Stimulated activated CD8-positive, alpha-beta memory T cell treated with anti-CD3 and anti-CD28 coated beads, Interleukin-7, amount 100 ng/mL, for 1 hour (primary cell): ENCODE measurements around the gene SOS1.

Source experiments
- DNase-seq, 2 donors: peaks; one replicate each; pipeline ENCODE4 v3.0.0-alpha.2; 2020; ENCODE audit warnings: low read depth in 2 of 2

The SOS1 gene

GRCh38 chr2:39024833-39025232 is 96.0 kb downstream of the SOS1 start:
- no peak for DNase-seq

DNA sequence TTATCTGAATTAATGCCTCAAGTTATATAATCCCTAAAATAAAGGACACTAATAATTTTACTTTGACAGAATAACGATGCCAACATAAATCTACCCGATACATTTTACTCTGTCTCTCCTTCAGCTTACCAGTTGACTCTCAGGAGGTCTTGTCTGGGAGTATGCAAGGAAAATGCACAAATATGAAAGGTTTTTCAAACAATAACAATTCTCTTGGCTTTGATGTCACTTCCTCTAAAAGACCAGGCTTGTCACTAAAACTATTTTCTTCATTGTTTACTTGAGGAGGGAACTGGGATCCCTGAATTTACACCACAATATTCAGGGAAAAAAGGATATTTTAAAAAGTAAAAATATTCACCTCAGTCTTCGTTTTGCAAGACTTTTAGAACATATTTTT is 97.2 kb downstream of the SOS1 start:
- DNase-seq: no peak

GRCh38 chr2:39022642-39023235 is 98.1 kb downstream of the SOS1 start:
- DNase-seq: no peak

DNA sequence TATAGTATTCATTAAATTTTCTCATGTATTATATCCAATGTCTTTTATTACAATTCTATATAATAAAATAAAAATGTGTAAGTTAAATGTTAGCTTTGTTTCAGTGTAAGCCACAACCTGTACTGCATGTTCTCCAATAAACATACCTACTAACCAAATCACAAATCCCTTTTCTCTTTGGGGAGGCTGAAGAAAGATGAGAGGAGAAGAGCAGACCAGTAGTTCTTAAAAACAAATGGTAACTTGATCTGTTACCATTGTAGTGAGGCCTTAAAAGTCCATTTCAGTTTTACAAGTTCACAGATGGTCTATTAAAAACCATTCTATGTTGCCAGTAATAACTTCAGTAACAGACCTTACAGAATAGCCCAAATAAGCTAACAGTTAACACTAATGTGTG is 100.5 kb downstream of the SOS1 start:
- no peak for DNase-seq

DNA sequence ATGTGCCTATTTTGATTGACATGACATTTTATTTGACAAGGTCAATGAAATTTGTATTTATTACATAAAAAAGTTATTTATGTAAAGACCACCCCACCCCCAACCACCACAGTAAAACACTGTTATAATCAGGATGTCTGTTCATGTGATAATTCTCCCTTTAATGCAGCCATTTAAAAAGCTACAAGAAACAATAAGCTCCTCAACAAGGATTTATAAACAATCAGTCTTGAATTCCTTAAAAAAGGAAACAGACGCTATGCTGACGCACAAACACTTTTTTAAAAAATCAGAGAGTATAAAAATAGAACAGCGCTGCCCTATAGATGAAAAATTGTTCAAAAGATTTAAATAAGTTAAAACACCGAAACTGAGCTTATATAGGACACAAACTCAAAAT is 102.2 kb downstream of the SOS1 start:
- no peak for DNase-seq

GRCh38 chr2:39017334-39017733 is 103.5 kb downstream of the SOS1 start:
- no peak for DNase-seq

- no peak for DNase-seq
Observed at GRCh38 chr2:39015424-39015823, 105.4 kb downstream of the SOS1 start.

DNA sequence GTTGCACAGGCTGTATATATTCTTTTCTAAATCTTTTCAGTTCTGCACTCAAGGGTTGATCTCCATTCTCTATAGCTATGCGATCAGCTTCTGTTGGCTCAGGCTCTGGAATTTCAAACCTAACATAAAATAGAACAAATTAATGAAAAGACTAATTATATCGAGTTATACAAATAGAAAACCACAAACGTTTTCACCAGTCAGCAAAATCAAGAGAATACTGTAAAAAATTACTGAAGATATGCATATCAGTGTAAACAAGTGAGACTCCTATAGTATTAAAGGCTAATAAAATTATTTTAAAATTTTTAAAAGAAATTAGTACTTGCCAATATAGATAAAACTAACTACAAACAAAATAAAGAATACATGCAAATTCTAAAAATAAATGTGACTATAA is 107.0 kb downstream of the SOS1 start:
- DNase-seq: no peak

DNA sequence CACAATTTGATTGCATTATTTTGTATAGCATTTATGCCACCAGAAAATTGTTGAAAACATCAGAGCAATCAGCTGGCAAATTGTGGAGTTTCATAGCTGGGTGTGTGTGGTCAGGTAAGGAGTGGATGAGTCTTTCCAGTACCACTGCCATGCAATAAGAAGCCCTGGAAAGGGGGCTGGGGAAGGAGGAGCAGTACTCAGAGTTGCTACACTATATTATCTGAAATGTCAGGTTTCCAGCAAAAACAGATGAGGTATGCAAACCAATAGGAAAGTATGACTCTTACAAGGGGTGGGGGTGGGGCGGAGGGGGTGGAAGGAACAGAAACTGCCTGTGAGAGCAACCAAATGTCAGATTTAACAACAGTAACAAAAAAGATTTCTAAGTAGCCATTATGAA is 112.2 kb downstream of the SOS1 start:
- DNase-seq: no peak

DNA sequence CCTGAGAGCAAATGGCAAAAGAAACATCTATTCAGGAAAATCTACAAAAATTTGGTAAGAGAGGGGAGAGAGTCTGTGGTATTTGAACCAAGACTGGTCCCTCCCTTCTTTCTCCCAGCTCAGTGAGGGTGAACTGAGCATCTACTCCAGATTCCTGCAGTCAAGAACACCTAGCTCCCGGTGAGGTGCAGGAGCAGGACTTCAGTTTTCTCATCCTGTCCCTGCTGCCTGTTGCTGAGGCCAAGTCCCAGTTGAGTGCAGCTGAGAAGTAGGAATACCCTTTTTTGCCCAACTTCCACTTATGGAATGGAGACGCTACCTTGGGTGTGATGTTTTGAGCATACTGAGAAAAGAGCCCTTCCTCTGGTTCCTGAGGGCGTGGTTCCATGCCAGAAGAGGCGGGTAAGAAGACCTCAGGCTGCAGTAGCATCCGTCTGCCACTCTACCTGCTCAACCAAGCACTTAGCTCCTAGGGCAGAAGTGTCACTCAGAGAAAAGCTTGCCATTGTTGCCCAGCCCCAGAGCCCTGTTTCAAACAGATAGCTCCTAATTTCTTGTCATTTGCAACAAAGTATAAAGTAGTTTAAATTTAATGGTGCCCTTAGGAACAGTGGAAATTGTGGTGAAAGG is 112.9 kb downstream of the SOS1 start:
- no peak for DNase-seq

DNA sequence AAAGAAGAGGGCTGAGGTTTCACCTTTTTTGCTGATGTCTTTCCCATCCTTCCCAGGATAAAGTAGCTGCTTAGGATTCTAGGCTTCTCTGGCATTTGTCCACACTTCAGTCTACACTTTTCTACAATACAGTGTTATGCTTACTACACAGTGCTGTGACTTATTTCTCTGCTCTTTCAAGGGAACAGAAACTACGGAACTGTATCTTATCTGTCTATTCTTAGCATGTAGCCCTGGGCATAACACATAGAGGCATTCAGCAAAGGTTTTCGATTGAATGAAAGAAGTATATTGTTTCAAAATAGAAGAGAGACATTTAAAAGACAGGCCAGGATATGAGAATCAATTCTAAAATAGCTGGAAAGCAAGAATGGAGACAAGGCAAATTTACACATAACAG is 120.3 kb downstream of the SOS1 start:
- DNase-seq: no peak

DNA sequence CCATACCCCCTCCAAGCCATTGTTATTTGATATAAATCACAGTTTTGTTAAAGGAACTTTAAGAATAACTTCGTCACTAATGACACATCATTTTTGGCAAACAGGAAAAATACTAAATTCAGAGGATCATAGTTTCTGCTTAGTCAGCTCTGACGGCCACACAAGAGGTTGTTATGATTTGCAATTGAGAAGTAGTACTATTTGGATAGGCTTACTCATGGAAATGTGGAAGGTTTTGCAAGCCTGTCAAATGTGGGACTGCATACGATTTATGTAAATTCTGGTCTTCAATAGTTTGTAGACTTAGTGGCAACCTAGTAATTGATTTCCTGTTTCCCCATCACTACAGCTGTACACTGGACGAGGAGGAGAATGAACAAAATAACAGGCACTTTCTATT is 123.1 kb downstream of the SOS1 start:
- no peak for DNase-seq

DNA sequence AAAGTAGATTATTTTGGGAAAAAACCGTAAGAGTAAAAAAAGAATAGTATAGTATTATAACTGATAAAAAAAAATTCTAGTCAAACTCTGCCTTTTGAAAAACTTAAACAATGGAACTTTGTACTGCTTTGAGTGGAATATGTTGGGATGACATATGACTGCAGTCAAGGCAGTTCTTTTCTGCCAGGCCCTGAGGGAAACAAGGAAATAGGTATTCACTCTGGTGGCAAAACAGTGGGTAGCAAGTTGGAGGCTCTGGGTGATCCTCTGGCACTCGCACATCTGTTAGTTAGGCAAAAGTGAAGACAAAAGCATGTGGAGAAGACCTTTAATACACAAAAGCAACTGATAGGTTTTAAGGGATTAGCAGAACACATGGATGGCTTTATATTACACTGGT is 129.0 kb downstream of the SOS1 start:
- DNase-seq: no peak

DNA sequence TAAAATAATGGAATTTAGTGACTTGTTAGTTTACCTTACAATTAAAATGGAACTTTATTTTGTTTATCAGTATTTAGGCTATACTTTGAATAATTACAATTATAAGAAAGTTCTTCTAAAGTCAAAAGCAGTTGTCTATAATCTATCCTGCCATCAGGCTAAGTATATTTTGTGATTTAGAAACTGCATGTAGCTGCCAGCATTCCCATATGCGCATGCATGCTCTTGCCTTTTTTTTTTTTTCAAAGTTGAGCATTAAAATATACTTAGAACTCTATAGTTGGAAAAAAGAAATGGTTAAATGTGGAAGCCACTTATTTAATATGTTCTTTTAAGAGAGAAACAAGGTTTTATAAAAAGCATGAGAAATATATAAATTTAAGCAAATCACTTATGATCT is 132.1 kb downstream of the SOS1 start:
- no peak for DNase-seq

DNA sequence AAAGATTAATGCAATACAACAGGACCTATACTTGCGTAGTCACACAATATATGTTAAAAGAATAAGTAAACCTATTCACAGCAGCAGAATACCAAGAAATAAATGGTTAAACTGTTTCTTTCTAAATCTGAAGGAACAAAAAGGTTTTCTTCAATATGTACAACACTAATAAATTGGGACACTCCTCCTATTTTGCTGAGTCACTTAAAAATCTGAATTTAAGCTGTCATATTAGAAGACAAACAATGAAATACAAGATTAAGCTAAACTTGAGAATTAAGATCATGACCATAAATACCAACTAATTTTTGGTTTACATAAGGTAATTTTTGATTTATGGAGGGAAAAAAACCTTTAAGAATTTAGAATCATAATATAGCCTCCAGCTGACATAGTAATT is 138.4 kb downstream of the SOS1 start:
- DNase-seq: no peak

GRCh38 chr2:38981670-38982357 is 139.0 kb downstream of the SOS1 start:
- no peak for DNase-seq

DNA sequence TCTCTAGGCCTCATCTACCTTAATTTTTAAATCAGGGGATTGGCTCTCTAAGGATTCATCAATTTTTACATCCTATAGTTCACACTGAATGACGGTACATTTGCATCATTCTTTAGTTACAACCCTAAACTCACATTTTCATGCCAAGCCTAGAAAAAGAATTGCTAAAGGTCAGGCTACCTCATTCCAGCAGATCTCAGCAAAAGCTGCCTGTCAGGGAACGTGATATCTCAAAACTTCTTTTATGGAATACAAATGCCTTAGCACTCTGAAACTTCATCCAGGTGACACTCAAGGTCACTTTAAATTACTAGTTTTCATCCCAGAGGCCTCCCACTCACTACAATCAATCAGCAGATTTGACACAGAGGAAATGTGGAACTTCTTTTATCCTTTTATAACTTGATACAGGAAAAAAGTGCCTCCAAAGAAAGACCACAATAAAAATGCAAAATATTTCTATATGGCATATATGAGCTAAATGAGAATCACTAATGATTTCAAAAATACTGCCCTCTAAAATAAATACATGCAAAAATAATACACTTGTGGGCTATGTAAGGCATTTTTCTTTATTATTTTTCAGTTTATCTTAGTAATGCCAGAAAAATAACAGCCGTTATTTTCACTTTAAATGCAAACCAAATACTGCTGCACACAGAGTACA is 139.7 kb downstream of the SOS1 start:
- DNase-seq: no peak

DNA sequence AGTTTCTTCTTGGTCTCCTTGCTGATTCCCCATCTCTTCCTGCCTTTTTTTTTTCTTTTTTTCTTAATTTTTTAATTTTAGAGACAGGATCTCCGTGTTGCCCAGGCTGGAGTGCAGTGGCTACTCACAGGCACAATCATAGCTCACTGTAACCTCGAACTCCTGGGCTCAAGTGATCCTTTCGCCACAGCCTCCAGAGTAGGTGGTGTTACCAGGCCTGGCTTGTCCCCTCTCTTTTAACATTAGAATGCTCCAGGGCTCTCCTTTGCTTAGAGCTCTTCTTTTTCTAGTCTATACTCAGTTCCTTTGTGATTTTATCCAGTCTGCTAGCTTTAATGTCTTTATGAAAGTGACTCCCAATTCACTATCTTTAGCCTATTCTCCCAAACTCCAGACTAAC is 141.9 kb downstream of the SOS1 start:
- no peak for DNase-seq

- no peak for DNase-seq
Observed at GRCh38 chr2:38978296-38978903, 142.5 kb downstream of the SOS1 start.

DNA sequence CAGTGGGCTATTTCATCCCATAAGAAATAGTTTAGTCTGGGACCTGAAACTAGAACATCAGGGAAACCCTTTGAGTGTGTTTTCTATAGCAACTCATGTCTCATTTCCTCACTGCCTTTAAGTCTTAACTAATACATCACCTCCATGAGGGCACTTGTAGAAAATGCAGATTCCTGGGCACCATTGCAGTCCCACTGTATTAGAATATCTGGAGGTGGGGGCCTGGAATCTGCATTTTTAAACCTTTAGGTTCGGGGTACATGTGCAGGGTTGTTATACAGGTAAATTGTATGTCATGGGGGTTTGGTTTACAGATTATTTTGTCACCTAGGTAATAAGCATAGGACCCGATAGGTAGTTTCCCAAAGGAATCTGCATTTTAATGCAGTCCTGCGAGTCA is 143.8 kb downstream of the SOS1 start:
- no peak for DNase-seq

DNA sequence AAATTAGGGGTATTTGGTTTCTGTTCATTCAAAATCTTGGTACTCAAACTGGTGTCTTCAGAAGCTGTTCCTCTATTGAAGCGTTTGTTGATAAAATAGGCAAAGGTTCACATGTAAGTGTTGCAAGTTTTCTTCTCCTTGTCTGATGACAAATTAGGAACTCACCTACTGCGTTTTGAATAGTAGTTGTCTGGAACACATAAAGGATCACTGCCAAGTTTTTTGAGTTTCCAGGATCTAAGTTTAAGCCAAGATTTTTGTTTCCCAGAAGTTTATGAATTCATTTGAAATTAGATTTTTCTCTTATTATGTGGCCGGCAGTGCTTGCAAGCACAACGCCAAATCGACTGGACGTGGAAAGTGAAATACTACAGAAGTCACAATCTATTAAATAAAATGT is 145.8 kb downstream of the SOS1 start:
- no peak for DNase-seq

- no peak for DNase-seq
Observed at GRCh38 chr2:38973266-38973665, 147.6 kb downstream of the SOS1 start.

GRCh38 chr2:38971377-38971776 is 149.5 kb downstream of the SOS1 start:
- no peak for DNase-seq
